Measurements from ENCODE around the gene KCNN3. TPM values are rescaled to one million over a fixed set of nuclear protein-coding genes. Genes with fewer than 3 reads are reported as not detected.

Gene KCNN3
- total RNA-seq, 1 donor from 2014 or later = 1.8 TPM

DNA sequence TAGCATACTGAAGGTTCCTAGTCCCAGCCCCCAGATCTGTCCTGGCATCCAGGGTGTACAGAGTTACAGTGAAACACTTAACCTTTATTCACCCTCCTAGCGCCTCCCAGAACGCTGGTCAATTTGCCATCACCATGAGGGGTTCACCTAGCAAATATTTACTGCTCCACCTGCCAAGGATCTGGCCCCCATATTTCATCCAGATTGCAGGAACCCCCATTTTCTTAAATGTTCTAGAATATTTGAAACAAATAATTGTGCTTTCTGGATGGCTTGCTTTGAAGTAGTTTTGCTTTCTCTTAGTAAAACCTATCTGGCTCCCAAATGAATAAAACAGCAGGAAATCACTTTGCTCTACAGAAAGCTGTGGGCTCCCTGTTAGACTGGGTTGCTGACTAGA, 37.7 kb downstream of the KCNN3 start:
- no peak for DNase-seq (ENCODE audit: low spot score)
- ATAC-seq = no peak
- intact Hi-C loops (cut with DNase I) = no loop called here

DNA sequence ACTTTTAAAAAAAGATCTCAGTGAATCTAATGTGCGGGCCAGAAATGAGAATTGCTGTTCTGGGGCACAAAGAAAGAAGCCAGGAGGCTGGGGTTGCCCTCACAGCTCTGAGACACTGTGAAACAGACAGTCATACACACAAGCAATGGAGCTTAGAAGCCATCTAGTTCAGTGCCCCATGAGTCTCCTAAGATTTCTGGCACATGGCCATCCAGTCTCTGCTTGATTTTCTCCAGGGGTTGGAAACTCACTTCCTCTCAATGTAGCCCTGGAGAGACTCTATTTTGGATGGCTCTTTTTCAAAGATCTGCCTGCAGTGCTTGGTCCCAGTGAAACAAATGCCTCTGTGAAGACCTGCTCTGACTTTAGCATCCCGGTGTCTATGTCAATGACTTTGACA, 38.6 kb downstream of the KCNN3 start:
- no peak for ATAC-seq
- no peak for DNase-seq (ENCODE audit: low spot score)
- intact Hi-C loops (cut with DNase I) = no loop called here

DNA sequence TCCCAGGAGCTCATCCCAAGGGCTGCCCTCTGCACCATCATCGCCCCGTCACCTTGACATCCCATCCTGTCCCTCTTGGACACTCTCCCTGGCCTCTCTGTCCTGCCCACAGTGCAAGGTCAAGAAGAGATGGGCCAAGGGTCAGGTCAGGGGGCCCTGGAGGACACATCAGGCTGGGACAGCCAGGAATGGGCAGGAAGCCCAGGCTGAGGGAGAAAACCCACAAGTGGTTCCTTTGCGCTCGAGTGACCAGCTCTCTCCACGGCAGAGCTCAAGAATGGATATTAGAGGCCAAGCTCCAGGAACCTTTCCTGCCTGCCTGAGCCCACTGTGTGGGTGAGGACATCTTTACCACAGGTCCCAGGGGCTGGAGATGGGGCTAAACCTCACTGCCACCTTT, 41.0 kb downstream of the KCNN3 start:
- intact Hi-C loops (cut with DNase I) = no loop called here
- DNase-seq (ENCODE audit: low spot score) (no peak), ATAC-seq (no peak)

DNA sequence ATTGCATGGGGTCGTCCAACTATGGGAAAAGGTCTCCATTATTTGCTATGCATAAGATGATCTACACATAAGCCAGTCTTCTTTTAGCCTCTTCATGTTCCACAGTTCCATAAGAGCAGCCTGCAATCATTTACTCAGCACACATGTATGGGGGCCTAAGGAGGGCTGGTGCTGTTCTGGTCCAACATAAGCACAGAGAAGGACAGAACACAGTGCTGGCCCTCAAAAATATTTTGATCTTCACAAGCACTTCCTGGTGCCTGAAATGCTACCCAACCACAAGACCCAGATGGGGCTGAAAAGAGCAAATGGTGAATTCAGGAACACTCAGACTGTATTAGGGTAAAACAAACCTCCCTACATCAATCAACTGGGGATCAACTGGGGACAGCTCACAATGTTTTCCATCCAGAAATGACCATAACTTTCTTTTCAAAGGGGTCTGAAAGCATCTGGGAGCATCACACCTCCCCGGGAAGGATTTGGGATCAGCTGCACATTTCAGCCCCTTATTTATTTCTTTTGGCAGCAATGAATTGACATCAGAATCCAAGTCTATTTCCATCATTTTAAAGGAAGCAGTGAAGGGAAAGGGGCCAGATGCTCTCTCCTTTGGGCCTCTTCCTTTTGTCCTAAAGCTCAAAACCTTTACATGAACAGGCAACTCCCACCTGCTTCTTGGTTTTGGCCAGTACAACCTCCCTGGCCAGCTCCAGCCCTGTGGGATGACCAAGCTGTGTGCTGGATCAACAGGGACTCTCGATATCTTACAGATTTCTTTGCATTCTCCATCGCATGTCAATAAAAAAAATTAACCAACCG, 45.7 kb downstream of the KCNN3 start:
- intact Hi-C loops (cut with DNase I) = no loop called here
- ATAC-seq (no peak), DNase-seq (ENCODE audit: low spot score) (no peak)

DNA sequence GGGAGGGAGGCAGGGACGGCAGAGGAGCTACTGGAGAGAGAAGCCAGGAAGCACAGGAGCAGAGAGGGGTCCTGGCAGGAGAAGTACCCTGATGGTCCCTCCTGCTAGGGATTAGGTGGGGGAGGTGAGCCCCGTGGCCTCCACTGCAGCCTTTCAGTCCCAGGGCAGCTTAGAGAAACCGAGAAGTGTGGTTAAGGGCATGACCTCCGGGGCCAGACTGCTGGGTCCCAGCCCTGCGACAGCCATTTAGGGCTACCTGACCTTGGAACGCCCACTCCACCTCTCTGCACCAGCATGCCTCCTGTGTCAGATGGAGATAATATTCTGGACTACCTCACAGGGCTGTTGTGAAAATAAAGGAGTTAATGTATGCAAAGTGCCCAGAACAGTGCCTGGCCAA, 47.4 kb downstream of the KCNN3 start:
- intact Hi-C loops (cut with DNase I) = no loop called here
- ATAC-seq = no peak
- no peak for DNase-seq (ENCODE audit: low spot score)

DNA sequence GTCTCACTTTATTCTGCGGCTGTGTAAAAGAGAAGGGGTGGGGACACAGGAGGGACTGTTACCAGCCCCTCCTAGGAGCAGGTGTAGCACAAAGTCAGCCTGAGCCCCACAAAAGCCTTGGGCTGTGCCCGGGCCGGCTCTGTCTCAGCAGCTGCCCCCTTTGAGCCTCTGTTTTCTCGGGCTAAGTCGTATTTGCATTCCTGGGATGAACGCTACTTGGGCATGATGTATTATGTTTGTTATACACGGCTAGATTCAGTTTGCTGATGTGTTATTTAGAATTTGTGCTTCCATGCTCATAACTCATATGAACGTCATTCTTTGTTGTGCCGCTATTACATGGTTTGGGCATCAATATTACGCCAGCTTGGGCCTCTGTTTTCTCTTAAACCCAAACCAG, 47.8 kb downstream of the KCNN3 start:
- intact Hi-C loops (cut with DNase I) = no loop called here
- DNase-seq (ENCODE audit: low spot score) = no peak
- no peak for ATAC-seq

DNA sequence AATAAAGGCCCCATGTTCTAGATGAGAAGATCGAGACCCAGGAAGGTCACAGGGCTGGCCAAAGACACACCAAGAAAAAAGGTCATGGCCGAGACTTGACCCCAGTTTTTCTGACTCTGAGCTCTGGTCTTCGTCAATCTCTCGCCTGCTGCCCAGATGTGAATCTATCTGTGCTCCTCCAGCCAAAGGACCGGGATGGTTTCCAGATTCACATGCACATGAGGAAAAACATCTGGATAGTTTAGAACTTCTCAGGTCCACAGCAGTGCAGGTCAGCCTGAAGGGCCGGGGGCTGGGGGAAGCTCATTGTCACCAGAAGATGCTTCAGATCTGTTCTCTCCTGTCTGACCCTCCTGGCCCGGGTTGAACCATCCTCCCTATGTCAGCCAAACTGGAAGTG, 49.0 kb downstream of the KCNN3 start:
- no peak for DNase-seq (ENCODE audit: low spot score)
- intact Hi-C loops (cut with DNase I) = no loop called here
- no peak for ATAC-seq

DNA sequence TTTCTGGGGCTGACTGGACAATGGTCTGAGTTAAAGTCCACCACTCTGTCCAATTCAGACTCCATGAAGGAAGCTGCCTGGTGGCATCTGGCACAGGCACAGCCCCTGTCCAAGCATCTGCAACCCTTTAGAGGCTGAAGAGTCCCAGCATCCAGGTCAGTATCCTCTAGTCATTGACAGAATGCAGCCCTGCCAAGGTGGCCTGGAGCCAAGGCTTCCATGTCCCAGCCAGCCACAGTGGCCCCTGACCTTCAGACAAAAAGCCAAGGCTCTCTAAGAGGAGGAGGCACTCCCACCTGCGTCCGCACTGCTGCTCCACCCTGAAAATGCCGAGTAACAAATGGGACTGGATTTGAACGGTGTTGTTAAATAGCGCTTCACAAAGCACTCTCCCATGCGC, 49.4 kb downstream of the KCNN3 start:
- ATAC-seq (no peak), DNase-seq (ENCODE audit: low spot score) (no peak)
- intact Hi-C loops (cut with DNase I) = no loop called here

DNA sequence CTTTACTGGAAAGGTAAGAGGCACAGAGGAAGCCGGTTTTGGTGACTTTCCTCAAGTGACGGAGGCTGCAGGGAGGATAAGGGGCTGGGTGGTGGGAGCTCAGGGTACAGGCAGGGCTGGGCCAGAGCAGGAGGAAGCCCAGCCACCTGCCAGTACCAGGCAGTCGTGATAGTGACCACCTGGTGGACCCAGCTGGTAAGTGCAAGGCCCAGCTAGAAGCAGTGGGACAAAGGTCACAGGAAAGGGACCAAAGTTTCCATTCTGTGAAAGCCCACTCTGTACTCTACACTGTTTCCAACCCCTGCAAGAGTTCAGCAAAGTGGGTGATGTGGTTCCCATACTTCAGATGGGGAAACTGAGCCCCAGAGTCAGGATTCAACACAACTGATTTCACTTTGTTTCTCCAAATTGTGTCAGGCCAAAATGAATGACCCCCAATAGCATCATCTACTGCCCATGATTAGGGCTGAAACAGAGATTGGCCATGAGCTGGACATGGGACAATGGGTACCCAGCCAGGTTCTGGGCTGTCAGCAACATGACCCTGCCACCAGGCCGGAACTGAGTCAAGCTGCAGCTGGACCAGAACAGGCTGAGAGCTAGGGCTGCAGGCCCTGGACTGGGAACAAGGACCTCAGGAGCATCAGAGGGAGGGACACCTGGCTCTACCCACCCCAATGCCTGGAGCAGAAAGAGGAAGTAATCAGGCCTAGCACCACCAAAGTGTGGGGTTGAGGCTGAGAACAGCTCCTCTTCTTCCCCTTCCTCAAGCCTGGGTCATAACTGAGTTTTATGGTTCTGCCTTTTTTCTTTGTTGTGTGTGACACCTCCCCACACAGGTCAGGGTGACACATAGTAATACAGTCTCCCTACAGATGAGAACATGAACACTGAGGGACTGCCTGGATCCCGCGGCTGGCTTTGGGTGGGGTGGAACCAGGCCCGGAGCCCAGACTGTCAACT, 50.2 kb downstream of the KCNN3 start:
- DNase-seq (ENCODE audit: low spot score) = no peak
- intact Hi-C loops (cut with DNase I) = no loop called here
- no peak for ATAC-seq

DNA sequence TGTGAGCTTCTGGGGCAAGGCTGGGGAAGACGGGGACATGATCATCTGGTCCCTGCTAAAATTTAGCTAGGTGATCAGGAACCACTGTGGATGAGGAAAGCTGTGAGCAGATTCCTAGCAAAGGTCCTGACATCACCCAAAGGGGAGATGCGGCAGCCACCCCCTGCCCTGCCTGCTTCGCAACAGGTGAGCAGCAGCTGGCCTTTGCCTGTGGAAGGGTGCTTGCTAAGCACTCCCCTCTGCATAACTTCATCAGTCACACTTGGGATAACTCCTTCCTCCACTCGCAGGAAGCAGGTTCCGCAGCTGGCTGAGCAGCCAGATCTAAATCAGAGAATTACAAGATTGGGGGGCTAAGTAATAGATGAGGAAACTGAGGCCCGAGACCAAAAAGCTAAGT, 51.2 kb downstream of the KCNN3 start:
- ATAC-seq = no peak
- intact Hi-C loops (cut with DNase I) = no loop called here

DNA sequence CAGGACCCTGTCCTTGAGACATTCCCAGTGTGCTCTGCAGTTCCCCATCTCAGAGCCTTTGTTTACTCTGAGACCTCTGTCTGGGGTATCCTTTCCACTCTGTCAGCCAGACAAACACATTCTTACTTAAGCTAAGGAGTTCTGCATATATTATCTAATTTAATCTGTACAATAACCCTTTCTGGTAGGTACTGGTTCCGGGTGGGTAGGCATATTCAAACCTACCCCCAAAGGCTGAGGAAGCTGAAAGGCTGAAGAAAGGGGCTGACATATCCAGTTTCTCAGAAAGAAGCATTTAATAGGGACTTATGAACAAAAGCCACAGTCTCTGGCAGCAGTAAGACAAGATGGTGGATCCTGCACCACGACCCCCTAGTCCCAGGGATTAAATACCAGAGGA, 53.1 kb downstream of the KCNN3 start:
- DNase-seq (ENCODE audit: low spot score) (no peak), ATAC-seq (no peak)
- intact Hi-C loops (cut with DNase I) = no loop called here

More for the DNA sequence above, 51.2 kb downstream of the KCNN3 start:
- DNase-seq (ENCODE audit: low spot score) = no peak

DNA sequence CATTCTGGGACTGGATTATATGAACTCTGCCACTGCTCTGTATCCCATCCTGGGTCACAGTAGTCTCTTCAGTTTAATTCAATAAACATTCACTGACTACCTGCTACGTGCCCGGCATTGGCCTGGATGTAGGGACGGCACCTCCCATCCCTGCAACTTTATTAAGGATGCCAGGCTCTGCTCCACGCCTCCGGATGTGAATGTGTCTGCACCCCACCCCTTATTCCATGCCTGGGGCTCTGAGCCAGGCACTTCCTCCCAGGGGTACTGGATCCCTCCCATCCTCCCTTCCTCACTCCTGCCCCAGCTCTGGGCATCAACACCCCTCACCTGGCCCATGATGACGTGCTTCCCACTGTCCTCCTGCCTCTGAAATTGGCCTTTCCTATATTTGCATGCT, 53.7 kb downstream of the KCNN3 start:
- no peak for DNase-seq (ENCODE audit: low spot score)
- intact Hi-C loops (cut with DNase I) = no loop called here
- no peak for ATAC-seq

DNA sequence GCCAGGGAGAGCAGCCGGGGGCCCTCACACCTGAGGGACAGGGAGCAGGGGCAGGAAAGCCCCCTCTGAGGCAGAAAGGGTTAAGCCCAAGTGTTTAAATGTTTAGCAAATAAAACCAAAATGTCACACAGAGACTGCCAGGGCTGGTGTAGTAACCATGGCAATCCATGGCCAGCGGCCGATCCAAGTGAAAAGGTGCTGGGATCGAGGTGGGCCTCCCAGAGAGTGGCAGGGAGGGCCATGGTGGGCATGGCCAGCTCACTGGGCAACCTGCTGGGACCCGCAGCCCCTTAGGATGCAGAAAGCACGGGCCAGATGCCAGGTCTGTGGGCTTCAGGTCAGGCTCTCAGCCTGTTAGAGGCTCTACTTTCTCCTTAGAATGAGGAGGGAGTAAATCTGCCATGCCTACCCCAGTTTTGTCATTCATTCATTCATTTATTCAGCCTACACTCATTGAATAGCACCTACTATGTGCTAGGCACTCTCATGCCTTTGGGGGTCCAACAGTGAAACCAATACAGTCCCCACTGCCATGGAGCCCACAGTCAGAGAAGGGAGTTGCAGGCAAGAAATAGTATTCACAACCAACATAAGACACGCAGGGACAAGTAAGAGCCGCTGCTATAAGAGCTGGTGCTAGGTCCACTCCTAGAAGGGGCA, 56.1 kb downstream of the KCNN3 start:
- ATAC-seq = peak; percentile 10
- intact Hi-C loops (cut with DNase I) = no loop called here
- DNase-seq (ENCODE audit: low spot score) = no peak

DNA sequence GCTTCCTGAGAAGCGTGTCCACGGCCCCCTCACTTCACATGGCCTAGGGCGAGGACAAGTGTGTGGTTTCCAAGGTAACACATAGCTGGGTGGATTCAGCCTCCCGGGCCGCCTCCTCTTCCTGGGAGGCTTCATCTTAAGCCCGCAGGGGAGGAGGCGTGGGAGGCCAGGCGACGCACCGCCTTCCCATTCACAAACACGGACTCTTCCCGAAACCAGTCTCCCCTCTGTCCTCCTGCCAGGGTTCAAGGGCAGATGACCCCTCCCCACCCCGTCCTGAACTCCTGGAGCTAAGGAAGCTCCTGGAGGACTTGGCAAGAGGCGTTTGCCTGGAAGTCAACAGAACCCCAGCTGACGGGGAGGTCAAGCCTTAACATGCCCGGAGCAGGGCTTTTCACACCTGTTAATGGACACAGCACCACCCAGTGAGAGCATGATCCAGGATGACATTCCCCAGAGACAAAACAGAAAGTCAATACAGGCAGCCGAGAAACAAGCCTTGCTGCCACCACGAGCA, 56.7 kb downstream of the KCNN3 start:
- intact Hi-C loops (cut with DNase I) = no loop called here
- ATAC-seq = peak; percentile 39
- DNase-seq (ENCODE audit: low spot score) = no peak

DNA sequence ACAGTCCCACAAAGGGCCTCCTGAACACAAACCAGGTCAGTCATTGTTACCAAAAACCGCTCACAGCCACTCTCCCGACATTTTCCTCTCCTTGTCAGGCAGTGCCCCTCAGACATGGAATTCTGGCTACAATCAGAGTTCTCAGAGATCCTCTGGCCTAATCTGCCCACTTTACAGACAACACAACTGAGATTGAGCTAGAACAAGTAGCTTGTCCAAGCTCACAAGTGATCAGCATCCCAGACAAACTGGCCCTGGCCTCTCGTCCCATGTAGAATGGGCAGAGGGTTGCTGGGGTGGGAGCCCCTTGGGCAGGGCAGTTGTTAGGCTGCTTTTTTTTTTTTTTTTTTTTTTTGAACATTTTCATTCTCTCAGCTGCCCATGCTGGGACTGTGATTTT, 57.2 kb downstream of the KCNN3 start:
- ATAC-seq = no peak
- intact Hi-C loops (cut with DNase I) = no loop called here
- no peak for DNase-seq (ENCODE audit: low spot score)

DNA sequence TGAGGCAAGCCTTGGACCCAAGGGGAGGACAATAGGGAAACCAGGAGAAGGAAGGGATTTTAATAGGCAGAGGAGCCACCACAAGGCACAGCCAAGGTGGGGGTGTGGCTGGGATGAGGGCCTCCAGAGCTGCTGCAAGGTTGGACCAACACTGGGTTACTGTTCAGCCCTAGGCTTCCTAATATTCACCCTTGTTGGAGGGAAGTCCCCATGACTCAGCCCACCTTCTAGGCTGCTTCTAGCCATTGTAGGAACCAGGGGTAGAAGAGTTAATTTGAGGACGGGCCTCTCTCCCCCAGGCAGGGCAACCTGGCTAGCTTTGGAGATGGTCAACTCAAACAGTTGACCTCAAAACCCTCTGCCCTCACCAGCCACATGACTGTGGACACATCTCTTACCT, 59.5 kb downstream of the KCNN3 start:
- intact Hi-C loops (cut with DNase I) = no loop called here

DNA sequence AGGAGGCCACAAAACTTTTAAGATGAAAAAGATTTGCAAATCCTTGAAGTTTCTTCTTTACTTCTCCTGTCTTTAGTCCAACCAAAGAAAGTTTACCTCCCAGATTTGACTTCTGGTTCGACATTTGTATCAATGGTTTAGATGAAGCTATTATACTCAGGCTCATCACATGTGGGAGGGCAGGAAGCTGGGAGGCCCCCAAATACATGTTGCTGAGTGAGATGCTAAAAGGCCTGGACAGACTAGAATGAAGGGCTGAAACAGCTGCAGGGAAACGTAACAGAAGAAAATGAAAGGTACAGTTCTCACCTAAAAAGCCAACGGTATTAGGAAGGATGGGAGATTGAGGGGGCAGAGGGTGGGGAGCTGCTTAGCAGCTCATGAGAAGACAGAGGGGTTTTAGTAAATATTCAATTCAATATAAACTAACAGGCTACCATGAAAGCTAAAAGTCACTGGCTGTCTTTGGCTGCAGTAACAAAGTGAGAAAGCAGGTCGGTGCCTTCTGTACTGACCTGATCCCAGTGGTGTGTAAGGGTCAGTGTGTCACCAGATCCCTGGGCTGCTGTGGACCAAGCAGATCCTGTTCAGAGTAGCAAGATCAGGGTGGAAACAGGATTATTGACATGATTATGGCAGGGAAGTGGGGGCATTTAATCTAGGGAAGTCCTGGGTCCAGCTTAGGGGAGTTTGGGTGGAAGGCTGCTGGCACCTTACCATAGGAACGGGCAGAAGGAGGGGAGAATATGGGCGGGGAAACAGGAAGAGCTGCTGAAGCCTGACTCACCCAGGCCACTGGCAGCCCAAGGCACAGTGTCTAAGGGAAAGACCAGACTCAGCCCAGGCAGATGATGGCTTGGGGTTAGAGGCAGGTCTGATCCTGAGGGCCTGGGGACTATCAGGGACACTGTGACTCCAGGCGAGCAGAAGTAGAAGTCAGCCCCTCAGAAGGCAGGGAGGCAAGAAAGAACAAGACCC, 60.4 kb downstream of the KCNN3 start:
- DNase-seq (ENCODE audit: low spot score) (no peak), ATAC-seq (no peak)
- intact Hi-C loops (cut with DNase I) = no loop called here

More for the DNA sequence above, 59.5 kb downstream of the KCNN3 start:
- ATAC-seq = no peak
- no peak for DNase-seq (ENCODE audit: low spot score)

DNA sequence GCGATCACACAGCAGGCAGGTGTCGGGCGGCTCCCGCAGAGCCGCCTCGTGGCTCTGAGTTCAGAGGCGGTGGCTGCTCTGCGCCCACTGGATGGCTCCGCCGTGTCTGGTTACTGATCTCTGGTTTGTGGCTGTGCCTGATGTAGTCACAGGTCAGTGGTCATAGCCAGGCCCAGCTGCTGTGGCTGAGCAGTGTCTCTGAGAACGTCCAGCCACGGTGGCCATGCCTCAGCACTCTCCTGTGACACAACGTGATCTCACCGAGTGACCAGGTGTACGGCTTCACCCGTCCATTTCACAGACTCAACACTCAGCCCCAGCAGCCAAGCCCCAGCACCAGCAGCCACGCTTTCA, 61.2 kb downstream of the KCNN3 start:
- DNase-seq (ENCODE audit: low spot score) = no peak
- intact Hi-C loops (cut with DNase I) = no loop called here
- ATAC-seq = no peak

Data from sciatic nerve (tissue), 2 donors.